HEK293 (cell line): Measurements from ENCODE around the gene ATF7IP2.

Source experiments
- CTCF ChIA-PET: fragments of 350-600 bp; formaldehyde crosslinking; extraction: SDS; loops from one replicate; lab custom pipeline; 2021; ENCODE audit warnings: antibody characterized with exemption; lab: Yijun Ruan, JAX
- POLR2A ChIA-PET: fragments of 300-600 bp; formaldehyde crosslinking; extraction: SDS; loops from one replicate; lab custom pipeline; 2020; ENCODE audit warnings: antibody characterized with exemption, inconsistent platforms; lab: Yijun Ruan, JAX
- H3K27ac ChIP-seq: fragments of 200-500 bp; sonication (Bioruptor generic); 2 replicates; pipeline ENCODE4 v1.5.1; 2014; ENCODE audit warnings: low read depth, low read length, control low read depth, inconsistent platforms; ENCODE audit errors: extremely low read depth
- H3K36me3 ChIP-seq, 2 experiments: fragments of 200-500 bp in 1 of 2; sonication (Bioruptor generic) in 1 of 2; 1 replicate in 1 of 2; 2 replicates in 1 of 2; pipeline ENCODE4 v1.5.1; 2014 to 2017; ENCODE audit warnings: inconsistent platforms in 2 of 2, low read length in 2 of 2; ENCODE audit not compliant: control insufficient read depth in 2 of 2, insufficient read depth in 1 of 2
- H3K4me1 ChIP-seq: fragments of 200-500 bp; sonication (Bioruptor generic); 2 replicates; pipeline ENCODE4 v1.5.1; 2014; ENCODE audit warnings: mild to moderate bottlenecking, low read length, inconsistent platforms; ENCODE audit not compliant: control insufficient read depth, insufficient read depth
- H3K4me3 ChIP-seq: 2 replicates; pipeline ENCODE4 v1.5.1; 2011; ENCODE audit warnings: low read depth, mild to moderate bottlenecking, control low read depth, low read length, moderate library complexity
- H3K9me3 ChIP-seq: fragments of 200-500 bp; sonication (Bioruptor generic); 2 replicates; pipeline ENCODE4 v1.5.1; 2014; ENCODE audit warnings: low read depth, low read length, inconsistent platforms; ENCODE audit not compliant: control insufficient read depth, insufficient read depth
- EGR2 ChIP-seq: fragments of 450-650 bp; formaldehyde crosslinking; IDR thresholded peaks from 2 replicates; pipeline ENCODE4 v1.5.1; 2016; ENCODE audit warnings: low read depth, missing biosample characterization, missing genetic modification characterization
- SETDB1 ChIP-seq: IDR thresholded peaks from one replicate; pipeline ENCODE4 v1.6.1; 2017; ENCODE audit warnings: mild to moderate bottlenecking, low read length, moderate library complexity, mixed read lengths; ENCODE audit not compliant: insufficient read length
- YY2 ChIP-seq: fragments of 450-650 bp; formaldehyde crosslinking; IDR thresholded peaks from 2 replicates; pipeline ENCODE4 v1.5.1; 2016; ENCODE audit warnings: missing biosample characterization, missing genetic modification characterization
- ZBTB1 ChIP-seq: fragments of 450-650 bp; formaldehyde crosslinking; IDR thresholded peaks from 2 replicates; pipeline ENCODE4 v1.5.1; 2016; ENCODE audit warnings: missing biosample characterization, missing genetic modification characterization
- ZBTB48 ChIP-seq: fragments of 450-650 bp; formaldehyde crosslinking; IDR thresholded peaks from 2 replicates; pipeline ENCODE4 v1.5.1; 2016; ENCODE audit warnings: missing biosample characterization, missing genetic modification characterization
- ZNF133 ChIP-seq: fragments of 450-650 bp; formaldehyde crosslinking; IDR thresholded peaks from 2 replicates; pipeline ENCODE4 v1.5.1; 2016; ENCODE audit warnings: missing biosample characterization, missing genetic modification characterization
- ZNF23 ChIP-seq: fragments of 450-650 bp; formaldehyde crosslinking; IDR thresholded peaks from 2 replicates; pipeline ENCODE4 v1.5.1; 2016; ENCODE audit warnings: missing biosample characterization, missing genetic modification characterization, borderline replicate concordance
- ZNF324 ChIP-seq: fragments of 450-650 bp; formaldehyde crosslinking; IDR thresholded peaks from 2 replicates; pipeline ENCODE4 v1.5.1; 2016; ENCODE audit warnings: missing biosample characterization, missing genetic modification characterization
- ZNF394 ChIP-seq: fragments of 450-650 bp; formaldehyde crosslinking; IDR thresholded peaks from 2 replicates; pipeline ENCODE4 v1.5.1; 2016; ENCODE audit warnings: missing biosample characterization, missing genetic modification characterization, mild to moderate bottlenecking, moderate library complexity, borderline replicate concordance
- ZNF48 ChIP-seq: fragments of 450-650 bp; formaldehyde crosslinking; IDR thresholded peaks from 2 replicates; pipeline ENCODE4 v1.5.1; 2016; ENCODE audit warnings: missing biosample characterization, missing genetic modification characterization
- TF ChIP-seq, protein P1 (sequence below): fragments of 450-650 bp; formaldehyde crosslinking; conservative IDR thresholded peaks from 2 replicates; pipeline ENCODE4 v1.5.1; 2016; ENCODE audit warnings: low read depth, missing biosample characterization, missing genetic modification characterization
- TF ChIP-seq, protein P2 (sequence below): fragments of 450-650 bp; formaldehyde crosslinking; IDR thresholded peaks from 2 replicates; pipeline ENCODE4 v1.5.1; 2016; ENCODE audit warnings: missing biosample characterization, missing genetic modification characterization

Gene ATF7IP2

DNA sequence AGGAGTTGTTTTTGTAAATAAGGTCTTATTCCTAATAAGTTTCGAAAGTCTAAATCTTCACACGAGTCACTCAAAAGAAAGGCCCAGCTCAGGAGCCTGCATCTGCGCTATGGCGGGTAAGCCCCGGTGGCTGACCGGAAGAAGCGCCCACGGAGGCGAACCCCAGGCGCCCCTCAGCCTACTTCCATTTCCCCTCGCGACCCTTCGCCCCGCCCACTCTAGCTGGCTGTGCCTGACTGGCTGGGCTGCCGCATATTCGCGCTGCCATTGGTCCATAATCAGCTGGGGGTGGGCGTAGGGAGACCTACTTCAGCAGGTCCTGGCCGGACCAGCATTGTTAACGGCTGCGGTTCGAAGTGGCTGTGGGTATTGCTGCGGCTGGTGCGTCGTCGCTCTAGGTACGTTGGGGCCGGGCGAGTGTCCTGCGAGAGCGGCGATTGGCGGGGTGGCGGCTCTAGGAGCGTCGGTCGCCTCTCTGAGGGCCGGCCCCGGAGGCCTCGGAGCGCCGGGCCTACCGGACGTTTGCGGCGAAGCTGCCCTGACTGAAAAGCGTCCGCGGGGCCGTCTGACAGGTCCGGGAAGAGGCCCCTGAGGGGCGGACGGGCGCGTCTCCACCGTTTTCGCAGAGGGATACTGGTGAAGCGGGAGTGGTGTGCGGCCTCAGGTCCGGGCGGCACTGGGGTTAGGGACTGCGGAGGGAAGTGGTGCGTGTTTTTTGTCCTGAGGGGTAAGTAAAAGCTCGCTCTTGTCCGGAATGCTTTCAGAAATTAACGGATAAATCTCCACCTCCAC is at the start of gene ATF7IP2 (continued):
- TF ChIP-seq, protein P1, sequence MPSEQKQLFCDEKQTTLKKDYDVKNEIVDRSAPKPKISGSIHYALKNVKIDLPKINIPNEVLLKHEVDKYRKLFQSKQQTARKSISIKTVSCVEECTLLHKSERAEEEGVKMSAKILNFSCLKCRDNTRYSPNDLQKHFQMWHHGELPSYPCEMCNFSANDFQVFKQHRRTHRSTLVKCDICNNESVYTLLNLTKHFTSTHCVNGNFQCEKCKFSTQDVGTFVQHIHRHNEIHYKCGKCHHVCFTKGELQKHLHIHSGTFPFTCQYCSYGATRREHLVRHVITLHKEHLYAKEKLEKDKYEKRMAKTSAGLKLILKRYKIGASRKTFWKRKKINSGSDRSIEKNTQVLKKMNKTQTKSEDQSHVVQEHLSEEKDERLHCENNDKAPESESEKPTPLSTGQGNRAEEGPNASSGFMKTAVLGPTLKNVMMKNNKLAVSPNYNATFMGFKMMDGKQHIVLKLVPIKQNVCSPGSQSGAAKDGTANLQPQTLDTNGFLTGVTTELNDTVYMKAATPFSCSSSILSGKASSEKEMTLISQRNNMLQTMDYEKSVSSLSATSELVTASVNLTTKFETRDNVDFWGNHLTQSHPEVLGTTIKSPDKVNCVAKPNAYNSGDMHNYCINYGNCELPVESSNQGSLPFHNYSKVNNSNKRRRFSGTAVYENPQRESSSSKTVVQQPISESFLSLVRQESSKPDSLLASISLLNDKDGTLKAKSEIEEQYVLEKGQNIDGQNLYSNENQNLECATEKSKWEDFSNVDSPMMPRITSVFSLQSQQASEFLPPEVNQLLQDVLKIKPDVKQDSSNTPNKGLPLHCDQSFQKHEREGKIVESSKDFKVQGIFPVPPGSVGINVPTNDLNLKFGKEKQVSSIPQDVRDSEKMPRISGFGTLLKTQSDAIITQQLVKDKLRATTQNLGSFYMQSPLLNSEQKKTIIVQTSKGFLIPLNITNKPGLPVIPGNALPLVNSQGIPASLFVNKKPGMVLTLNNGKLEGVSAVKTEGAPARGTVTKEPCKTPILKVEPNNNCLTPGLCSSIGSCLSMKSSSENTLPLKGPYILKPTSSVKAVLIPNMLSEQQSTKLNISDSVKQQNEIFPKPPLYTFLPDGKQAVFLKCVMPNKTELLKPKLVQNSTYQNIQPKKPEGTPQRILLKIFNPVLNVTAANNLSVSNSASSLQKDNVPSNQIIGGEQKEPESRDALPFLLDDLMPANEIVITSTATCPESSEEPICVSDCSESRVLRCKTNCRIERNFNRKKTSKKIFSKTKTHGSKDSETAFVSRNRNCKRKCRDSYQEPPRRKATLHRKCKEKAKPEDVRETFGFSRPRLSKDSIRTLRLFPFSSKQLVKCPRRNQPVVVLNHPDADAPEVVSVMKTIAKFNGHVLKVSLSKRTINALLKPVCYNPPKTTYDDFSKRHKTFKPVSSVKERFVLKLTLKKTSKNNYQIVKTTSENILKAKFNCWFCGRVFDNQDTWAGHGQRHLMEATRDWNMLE (tag by site-specific recombination), result peak; percentile 76
- TF ChIP-seq ZNF133, result no peak
- no peak for TF ChIP-seq YY2 (tag by site-specific recombination)
- TF ChIP-seq, protein P2, sequence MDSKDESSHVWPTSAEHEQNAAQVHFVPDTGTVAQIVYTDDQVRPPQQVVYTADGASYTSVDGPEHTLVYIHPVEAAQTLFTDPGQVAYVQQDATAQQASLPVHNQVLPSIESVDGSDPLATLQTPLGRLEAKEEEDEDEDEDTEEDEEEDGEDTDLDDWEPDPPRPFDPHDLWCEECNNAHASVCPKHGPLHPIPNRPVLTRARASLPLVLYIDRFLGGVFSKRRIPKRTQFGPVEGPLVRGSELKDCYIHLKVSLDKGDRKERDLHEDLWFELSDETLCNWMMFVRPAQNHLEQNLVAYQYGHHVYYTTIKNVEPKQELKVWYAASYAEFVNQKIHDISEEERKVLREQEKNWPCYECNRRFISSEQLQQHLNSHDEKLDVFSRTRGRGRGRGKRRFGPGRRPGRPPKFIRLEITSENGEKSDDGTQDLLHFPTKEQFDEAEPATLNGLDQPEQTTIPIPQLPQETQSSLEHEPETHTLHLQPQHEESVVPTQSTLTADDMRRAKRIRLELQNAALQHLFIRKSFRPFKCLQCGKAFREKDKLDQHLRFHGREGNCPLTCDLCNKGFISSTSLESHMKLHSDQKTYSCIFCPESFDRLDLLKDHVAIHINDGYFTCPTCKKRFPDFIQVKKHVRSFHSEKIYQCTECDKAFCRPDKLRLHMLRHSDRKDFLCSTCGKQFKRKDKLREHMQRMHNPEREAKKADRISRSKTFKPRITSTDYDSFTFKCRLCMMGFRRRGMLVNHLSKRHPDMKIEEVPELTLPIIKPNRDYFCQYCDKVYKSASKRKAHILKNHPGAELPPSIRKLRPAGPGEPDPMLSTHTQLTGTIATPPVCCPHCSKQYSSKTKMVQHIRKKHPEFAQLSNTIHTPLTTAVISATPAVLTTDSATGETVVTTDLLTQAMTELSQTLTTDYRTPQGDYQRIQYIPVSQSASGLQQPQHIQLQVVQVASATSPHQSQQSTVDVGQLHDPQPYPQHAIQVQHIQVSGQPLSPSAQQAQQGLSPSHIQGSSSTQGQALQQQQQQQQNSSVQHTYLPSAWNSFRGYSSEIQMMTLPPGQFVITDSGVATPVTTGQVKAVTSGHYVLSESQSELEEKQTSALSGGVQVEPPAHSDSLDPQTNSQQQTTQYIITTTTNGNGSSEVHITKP (tag by site-specific recombination), result peak; percentile 40
- peak; percentile 79 for TF ChIP-seq EGR2 (tag by site-specific recombination)
- TF ChIP-seq SETDB1, result peak; percentile 92
- TF ChIP-seq ZNF324 (tag by site-specific recombination), result peak; percentile 60; the same call in 1 of the 2 replicates
- peak; percentile 82 for TF ChIP-seq ZBTB48 (tag by site-specific recombination)

DNA sequence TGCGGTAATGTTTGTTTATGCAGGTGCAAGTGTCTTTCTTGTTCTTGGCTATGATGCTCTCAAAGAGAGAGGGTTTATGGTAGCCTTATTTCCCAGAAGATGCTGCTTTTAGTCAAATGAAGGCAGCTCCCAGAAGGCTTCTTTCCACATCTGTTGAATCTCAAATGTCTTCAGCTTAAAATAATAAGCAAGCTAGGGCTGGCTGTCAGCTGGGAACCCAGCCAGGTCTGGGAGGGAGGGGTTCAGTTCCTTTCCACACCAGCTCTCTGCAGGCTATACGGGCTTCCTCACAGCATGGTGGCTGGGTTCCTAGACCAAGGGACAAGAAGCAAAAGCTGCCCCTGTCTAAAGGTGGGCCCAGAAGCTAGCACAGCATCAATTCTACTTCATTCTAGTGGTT is 47.4 kb upstream of the ATF7IP2 start:
- TF ChIP-seq ZNF394 (no peak), ZBTB1 (tag by site-specific recombination) (no peak)
- Histone ChIP-seq H3K4me1 (no peaks in the 10 kb centered on the region), H3K4me3 (no peak overlapping the region), H3K27ac (no peak overlapping the region), H3K36me3 (no peaks in the 10 kb centered on the region), H3K9me3 (no peaks in the 10 kb centered on the region)
- ChIA-PET CTCF (no interaction called here), POLR2A (no interaction called here)

DNA sequence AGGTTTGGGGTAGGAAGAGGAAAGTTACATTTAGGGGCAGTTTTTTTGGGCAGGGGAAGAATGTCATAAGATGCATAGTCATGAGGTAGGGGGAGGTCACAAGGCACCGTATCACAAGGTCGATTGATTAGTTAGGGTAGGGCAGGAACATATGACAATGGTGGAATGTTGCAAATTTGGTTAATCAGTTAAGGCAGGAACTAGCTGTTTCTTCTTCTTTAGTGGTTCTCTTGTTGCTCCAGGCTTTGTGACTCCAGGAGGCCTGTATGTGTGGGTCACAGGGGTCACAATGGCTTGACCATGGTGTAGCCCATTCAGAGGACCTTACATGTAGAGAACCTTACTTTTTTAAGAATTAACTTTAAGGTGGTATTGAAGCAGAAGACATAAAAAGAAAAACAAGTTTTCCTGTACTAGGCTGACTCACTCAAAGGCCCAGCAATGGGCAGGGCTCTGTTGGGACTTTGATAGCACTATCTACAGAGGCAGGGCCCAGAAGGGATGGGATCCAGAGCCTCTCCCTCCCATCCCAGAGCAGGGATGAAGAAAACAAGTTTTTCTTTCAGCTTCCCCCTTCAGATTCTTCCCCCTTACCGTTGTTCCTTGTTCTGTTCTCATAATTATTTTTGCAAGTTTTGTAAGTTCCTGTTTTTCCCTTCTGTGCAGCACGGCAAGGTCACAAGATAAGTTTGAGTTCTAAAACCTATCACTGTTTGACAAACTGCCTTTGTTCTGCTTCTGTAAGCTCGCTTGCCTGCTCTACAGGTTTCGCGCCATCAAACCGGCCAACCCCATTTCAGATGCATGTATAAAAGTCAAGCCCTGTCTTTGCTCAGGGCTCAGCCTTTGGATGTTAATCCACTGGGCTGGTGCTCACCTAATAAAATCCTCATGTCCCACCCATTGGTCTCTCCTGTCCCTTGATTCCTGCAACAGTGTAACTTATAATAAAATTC is 45.8 kb upstream of the ATF7IP2 start:
- POLR2A ChIA-PET, result no interaction called here
- H3K9me3 ChIP-seq, result no peaks in the 10 kb centered on the region
- H3K4me3 ChIP-seq, result no peak overlapping the region
- no peaks in the 10 kb centered on the region for H3K36me3 ChIP-seq
- TF ChIP-seq ZNF23 (tag by site-specific recombination) (no peak), SETDB1 (peak; percentile 87), ZNF48 (tag by site-specific recombination) (no peak)
- no peaks in the 10 kb centered on the region for H3K4me1 ChIP-seq
- H3K27ac ChIP-seq, result no peak overlapping the region
- CTCF ChIA-PET, result interaction anchor here (0.6 to 1.0 kb wide), 2 partner anchors 24 to 46 kb away, joined by 3 to 4 read pairs; partner anchors contain the start of gene ATF7IP2
